ENCODE results near the gene QPCTL. TPM values are rescaled to one million over a fixed set of nuclear protein-coding genes. Genes with fewer than 3 reads are reported as not detected.

QPCTL gene
- total and polyA plus RNA-seq, 2 of the 13 experiments (the other 11 are each of a cell fraction or from before 2014, with no cell fraction given) = 16.0 to 19.1 TPM

GRCh38 chr19:45710356-45711130 is 18.1 kb downstream of the QPCTL start:
- no peaks in the 10 kb centered on the region for H3K9me3 ChIP-seq (ENCODE audit: low read length)
- peaks cover 15% of the 10 kb centered on the region for H3K79me2 ChIP-seq (ENCODE audit: insufficient read depth, low read length)
- no peak overlapping the region for H3K27ac ChIP-seq (ENCODE audit: extremely low read length, insufficient read depth, low read length)
- in situ Hi-C loops (cut with HindIII; ENCODE audit: extremely low pct_ligation_motif_present, low pct_unique_long_range_greater_than_20kb) = no loop called here
- FAIRE-seq (no peak), DNase-seq (ENCODE audit: low spot score) (no peak), ATAC-seq (no peak)
- peaks cover 10% of the 10 kb centered on the region for H3K4me1 ChIP-seq (ENCODE audit: insufficient read depth, low read length)
- H3K9ac ChIP-seq (ENCODE audit: insufficient read depth, low read depth, low read length) = no peak overlapping the region
- no peaks in the 10 kb centered on the region for H3K27me3 ChIP-seq (ENCODE audit: control insufficient read depth in 1 of 2, insufficient read depth in 2 of 2, low read length in 2 of 2)
- H3K4me3 ChIP-seq (replicated peaks in 1 of 3; ENCODE audit: insufficient read depth in 1 of 3, low read depth in 2 of 3, low read length in 3 of 3) = no peak overlapping the region
- H2AFZ ChIP-seq (ENCODE audit: low read length) = no peak overlapping the region
- intact Hi-C loops (cut with micrococcal nuclease; ENCODE audit: unreplicated experiment) = no loop called here
- H3K4me2 ChIP-seq (ENCODE audit: low read depth, low read length) = no peak overlapping the region
- BruUV-seq (replicated peaks) = no TSS peak
- no peaks in the 10 kb centered on the region for H4K20me1 ChIP-seq (ENCODE audit: insufficient read depth, low read length)
- ChIA-PET POLR2A (interaction anchor here (0.7 to 0.9 kb wide), 2 partner anchors 58 to 150 kb away, joined by 3 to 4 read pairs; partner anchors contain the start of gene SIX5), CTCF (ENCODE audit: low intra/inter-chr PET ratio, low total read pairs) (no interaction called here)
- WGBS (ENCODE audit: low lambda C conversion rate) = 93% methylated on average over 10 of the region's 10 CpGs
- H3K36me3 ChIP-seq (replicated peaks in 1 of 2; ENCODE audit: control insufficient read depth in 1 of 2, insufficient read depth in 2 of 2, low read length in 2 of 2) = peaks cover 3 to 6% of the 10 kb centered on the region in 2 experiments; a peak in 1 of 5 replicates
- no peak for TF ChIP-seq PAXIP1 (CRISPR knock-in tag; conservative IDR thresholded peaks at IDR 0.05)
- TF ChIP-seq, protein P1, sequence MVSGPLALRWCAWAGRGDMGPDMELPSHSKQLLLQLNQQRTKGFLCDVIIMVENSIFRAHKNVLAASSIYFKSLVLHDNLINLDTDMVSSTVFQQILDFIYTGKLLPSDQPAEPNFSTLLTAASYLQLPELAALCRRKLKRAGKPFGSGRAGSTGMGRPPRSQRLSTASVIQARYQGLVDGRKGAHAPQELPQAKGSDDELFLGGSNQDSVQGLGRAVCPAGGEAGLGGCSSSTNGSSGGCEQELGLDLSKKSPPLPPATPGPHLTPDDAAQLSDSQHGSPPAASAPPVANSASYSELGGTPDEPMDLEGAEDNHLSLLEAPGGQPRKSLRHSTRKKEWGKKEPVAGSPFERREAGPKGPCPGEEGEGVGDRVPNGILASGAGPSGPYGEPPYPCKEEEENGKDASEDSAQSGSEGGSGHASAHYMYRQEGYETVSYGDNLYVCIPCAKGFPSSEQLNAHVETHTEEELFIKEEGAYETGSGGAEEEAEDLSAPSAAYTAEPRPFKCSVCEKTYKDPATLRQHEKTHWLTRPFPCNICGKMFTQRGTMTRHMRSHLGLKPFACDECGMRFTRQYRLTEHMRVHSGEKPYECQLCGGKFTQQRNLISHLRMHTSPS (CRISPR knock-in tag; IDR thresholded peaks at IDR 0.05; ENCODE audit: low read depth) = no peak
- no peak for TF ChIP-seq ONECUT2 (CRISPR knock-in tag; IDR thresholded peaks at IDR 0.05)
- no peak for TF ChIP-seq HNRNPH1 (optimal IDR thresholded peaks at IDR 0.05; ENCODE audit: low read depth, low read length)
- TF ChIP-seq, protein P2, sequence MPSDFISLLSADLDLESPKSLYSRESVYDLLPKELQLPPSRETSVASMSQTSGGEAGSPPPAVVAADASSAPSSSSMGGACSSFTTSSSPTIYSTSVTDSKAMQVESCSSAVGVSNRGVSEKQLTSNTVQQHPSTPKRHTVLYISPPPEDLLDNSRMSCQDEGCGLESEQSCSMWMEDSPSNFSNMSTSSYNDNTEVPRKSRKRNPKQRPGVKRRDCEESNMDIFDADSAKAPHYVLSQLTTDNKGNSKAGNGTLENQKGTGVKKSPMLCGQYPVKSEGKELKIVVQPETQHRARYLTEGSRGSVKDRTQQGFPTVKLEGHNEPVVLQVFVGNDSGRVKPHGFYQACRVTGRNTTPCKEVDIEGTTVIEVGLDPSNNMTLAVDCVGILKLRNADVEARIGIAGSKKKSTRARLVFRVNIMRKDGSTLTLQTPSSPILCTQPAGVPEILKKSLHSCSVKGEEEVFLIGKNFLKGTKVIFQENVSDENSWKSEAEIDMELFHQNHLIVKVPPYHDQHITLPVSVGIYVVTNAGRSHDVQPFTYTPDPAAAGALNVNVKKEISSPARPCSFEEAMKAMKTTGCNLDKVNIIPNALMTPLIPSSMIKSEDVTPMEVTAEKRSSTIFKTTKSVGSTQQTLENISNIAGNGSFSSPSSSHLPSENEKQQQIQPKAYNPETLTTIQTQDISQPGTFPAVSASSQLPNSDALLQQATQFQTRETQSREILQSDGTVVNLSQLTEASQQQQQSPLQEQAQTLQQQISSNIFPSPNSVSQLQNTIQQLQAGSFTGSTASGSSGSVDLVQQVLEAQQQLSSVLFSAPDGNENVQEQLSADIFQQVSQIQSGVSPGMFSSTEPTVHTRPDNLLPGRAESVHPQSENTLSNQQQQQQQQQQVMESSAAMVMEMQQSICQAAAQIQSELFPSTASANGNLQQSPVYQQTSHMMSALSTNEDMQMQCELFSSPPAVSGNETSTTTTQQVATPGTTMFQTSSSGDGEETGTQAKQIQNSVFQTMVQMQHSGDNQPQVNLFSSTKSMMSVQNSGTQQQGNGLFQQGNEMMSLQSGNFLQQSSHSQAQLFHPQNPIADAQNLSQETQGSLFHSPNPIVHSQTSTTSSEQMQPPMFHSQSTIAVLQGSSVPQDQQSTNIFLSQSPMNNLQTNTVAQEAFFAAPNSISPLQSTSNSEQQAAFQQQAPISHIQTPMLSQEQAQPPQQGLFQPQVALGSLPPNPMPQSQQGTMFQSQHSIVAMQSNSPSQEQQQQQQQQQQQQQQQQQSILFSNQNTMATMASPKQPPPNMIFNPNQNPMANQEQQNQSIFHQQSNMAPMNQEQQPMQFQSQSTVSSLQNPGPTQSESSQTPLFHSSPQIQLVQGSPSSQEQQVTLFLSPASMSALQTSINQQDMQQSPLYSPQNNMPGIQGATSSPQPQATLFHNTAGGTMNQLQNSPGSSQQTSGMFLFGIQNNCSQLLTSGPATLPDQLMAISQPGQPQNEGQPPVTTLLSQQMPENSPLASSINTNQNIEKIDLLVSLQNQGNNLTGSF (CRISPR knock-in tag; IDR thresholded peaks at IDR 0.05) = no peak
- TF ChIP-seq TMF1 (CRISPR knock-in tag; IDR thresholded peaks at IDR 0.05; ENCODE audit: low read depth) = no peak
- no peak for TF ChIP-seq SP5 (CRISPR knock-in tag; IDR thresholded peaks at IDR 0.05; ENCODE audit: borderline replicate concordance, low read depth)
- no peak for TF ChIP-seq ZNF572 (CRISPR knock-in tag; IDR thresholded peaks at IDR 0.05)
- no peak for TF ChIP-seq GZF1 (CRISPR knock-in tag; IDR thresholded peaks at IDR 0.05)
- TF ChIP-seq ZNF703 (CRISPR knock-in tag; IDR thresholded peaks at IDR 0.05; ENCODE audit: borderline replicate concordance) = no peak
- TF ChIP-seq ZNF552 (CRISPR knock-in tag; IDR thresholded peaks at IDR 0.05; ENCODE audit: borderline replicate concordance) = no peak
- no peak for TF ChIP-seq POLR2AphosphoS5 (IDR thresholded peaks at IDR 0.05; ENCODE audit: low read depth, low read length)
- TF ChIP-seq THAP11 (CRISPR knock-in tag; IDR thresholded peaks at IDR 0.05) = no peak
- TF ChIP-seq NFKB2 (CRISPR knock-in tag; IDR thresholded peaks at IDR 0.05; ENCODE audit: borderline replicate concordance) = no peak
